Sigmoid colon (tissue), 4 donors: ENCODE measurements around the gene KLK7.

ENCODE experiments used
- EP300 ChIP-seq, 4 donors: sonication (generic); formaldehyde crosslinking; IDR thresholded peaks; one replicate each; pipeline ENCODE4 v1.6.1; 2017; ENCODE audit warnings: antibody characterized with exemption in 4 of 4
- TF ChIP-seq, protein P1 (sequence below), 4 experiments: fragments of 450-650 bp in 3 of 4; fragments of 200-600 bp in 1 of 4; IDR thresholded peaks; one replicate each; pipeline ENCODE4 v1.5.1; 2016 to 2019; ENCODE audit warnings: antibody characterized with exemption in 4 of 4, mild to moderate bottlenecking in 3 of 4, moderate library complexity in 2 of 4

DNA sequence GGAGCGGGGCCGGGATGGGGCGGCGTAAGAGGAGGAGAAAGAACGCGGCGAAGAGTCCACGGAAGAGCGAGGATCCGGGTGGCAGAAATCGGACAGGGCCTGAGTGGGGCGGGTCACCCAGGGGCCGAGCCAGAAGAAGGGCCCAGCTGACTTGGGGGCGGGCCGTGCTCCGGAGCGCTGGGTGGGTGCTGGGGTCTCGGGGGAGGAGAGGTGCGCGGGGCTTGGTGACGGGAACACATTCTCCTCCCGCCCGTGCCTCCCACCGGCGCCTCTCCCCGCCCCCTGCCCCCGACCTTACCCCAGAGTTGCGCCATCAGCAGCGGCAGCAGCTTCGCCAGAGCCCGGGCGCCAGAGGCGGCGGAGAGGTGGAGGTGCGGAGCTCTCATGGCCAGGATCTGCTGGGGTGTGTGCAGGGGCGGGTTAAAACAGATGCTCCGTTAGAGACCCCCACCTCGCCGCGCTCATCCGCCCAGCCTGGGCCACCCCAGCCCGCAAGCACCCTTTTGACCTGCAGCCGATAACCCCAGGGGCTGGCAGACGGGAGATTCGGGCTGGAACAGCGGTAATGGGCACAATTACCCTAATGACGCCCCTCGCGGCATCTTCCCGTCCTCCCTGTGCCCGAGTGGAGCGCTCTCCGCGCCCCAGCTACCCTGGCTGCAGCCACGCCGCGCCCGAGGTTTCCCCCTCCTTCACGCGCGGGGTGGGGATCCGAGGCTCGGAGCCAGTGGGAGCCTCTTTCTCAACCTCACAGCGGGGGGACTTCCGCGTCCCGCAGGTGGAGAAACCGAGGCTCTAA, 35.2 kb upstream of the KLK7 start:
- TF ChIP-seq, protein P1, sequence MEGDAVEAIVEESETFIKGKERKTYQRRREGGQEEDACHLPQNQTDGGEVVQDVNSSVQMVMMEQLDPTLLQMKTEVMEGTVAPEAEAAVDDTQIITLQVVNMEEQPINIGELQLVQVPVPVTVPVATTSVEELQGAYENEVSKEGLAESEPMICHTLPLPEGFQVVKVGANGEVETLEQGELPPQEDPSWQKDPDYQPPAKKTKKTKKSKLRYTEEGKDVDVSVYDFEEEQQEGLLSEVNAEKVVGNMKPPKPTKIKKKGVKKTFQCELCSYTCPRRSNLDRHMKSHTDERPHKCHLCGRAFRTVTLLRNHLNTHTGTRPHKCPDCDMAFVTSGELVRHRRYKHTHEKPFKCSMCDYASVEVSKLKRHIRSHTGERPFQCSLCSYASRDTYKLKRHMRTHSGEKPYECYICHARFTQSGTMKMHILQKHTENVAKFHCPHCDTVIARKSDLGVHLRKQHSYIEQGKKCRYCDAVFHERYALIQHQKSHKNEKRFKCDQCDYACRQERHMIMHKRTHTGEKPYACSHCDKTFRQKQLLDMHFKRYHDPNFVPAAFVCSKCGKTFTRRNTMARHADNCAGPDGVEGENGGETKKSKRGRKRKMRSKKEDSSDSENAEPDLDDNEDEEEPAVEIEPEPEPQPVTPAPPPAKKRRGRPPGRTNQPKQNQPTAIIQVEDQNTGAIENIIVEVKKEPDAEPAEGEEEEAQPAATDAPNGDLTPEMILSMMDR (IDR thresholded peaks at IDR 0.05), result no peak
- no peak for TF ChIP-seq EP300 (IDR thresholded peaks at IDR 0.05)
